ENCODE results near the gene HS3ST5. TPM values are rescaled to one million over a fixed set of nuclear protein-coding genes. Genes with fewer than 3 reads are reported as not detected.
A peak's percentile ranks its signal among the peaks of the same experiment; 100 is the strongest.

The HS3ST5 gene
- total RNA-seq, 1 donor from 2014 or later: under 0.01 TPM

DNA sequence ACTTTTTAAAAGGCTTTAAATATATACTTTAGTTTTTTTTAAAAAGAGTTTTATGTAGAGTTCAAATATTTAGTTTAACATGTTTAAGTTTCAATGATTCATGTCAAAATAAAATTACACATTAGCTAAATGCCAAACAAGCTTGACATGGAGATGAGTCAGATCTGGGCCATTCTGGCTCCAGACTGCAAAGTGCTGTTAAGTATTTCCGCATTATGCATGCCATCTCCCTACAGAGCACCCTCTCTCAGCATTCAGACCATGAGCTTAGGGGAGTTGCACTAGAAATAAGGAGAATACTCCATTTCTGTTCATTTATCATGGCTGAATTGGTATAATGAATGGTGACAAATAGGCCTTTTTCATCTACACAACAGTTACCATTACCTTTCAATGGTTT lies 21.5 kb upstream of the HS3ST5 start:
- Histone ChIP-seq H3K9me3 (ENCODE audit: control insufficient read depth in 3 of 3, low read length in 3 of 3) (no peaks in the 10 kb centered on the region), H3K9ac (ENCODE audit: low read depth in 1 of 3, low read length in 3 of 3) (no peak overlapping the region), H3K27me3 (ENCODE audit: control insufficient read depth in 3 of 3, insufficient read depth in 3 of 3, low read length in 3 of 3) (no peaks in the 10 kb centered on the region), H3K4me1 (ENCODE audit: control insufficient read depth in 3 of 3, insufficient read depth in 3 of 3, low read length in 3 of 3) (no peaks in the 10 kb centered on the region), H3K4me3 (ENCODE audit: low read length in 3 of 3) (no peak overlapping the region), H3K27ac (ENCODE audit: low read depth, low read length) (no peak overlapping the region), H3K36me3 (ENCODE audit: control insufficient read depth in 3 of 3, insufficient read depth in 3 of 3, low read length in 3 of 3) (no peaks in the 10 kb centered on the region)

DNA sequence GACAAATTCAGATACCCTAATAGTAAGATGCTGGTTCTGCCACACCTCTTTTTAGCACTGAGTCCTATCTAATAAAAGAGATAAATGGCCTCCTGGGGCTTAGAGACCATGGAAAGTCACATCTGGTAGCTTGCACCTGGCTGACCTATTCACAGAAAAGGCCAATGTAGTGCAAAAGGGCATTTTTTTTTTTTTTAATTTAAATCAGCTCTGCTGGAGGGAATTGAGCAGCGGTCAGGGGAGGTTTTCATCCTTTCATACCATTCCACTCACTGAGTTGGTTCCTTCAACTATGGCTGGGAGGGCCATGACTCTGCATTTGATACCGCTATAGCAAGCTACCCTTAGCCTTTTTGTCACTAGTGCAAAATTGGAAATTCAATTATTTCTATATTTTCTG lies 20.1 kb upstream of the HS3ST5 start:
- H3K9me3 ChIP-seq (ENCODE audit: control insufficient read depth in 3 of 3, low read length in 3 of 3): no peaks in the 10 kb centered on the region
- H3K27me3 ChIP-seq (ENCODE audit: control insufficient read depth in 3 of 3, insufficient read depth in 3 of 3, low read length in 3 of 3): no peaks in the 10 kb centered on the region
- no peaks in the 10 kb centered on the region for H3K36me3 ChIP-seq (ENCODE audit: control insufficient read depth in 3 of 3, insufficient read depth in 3 of 3, low read length in 3 of 3)
- H3K4me1 ChIP-seq (ENCODE audit: control insufficient read depth in 3 of 3, insufficient read depth in 3 of 3, low read length in 3 of 3): no peaks in the 10 kb centered on the region
- no peak overlapping the region for H3K9ac ChIP-seq (ENCODE audit: low read depth in 1 of 3, low read length in 3 of 3)
- H3K4me3 ChIP-seq (ENCODE audit: low read length in 3 of 3): no peak overlapping the region
- no peak overlapping the region for H3K27ac ChIP-seq (ENCODE audit: low read depth, low read length)

DNA sequence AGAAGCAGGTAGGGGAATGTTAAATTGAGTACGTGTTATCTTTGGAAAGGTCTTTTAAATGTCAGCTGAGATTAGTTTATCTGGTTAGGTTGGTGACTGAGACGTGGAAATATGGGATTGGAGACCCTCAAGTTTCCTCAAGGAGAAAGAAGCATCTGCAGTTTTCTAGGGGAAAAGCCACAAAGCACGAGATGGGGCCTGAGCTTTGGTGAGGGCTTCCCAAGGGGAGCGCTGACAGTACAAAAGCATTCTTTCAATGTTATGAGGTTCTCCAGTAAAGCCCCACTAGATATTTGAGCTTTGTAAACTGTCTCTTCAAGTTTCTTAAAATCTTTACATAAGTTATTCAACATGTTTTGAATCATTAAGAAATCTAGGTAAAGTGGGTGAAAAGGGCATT lies 19.6 kb upstream of the HS3ST5 start:
- H3K9me3 ChIP-seq (ENCODE audit: control insufficient read depth in 3 of 3, low read length in 3 of 3): no peaks in the 10 kb centered on the region
- no peaks in the 10 kb centered on the region for H3K27me3 ChIP-seq (ENCODE audit: control insufficient read depth in 3 of 3, insufficient read depth in 3 of 3, low read length in 3 of 3)
- no peak overlapping the region for H3K4me3 ChIP-seq (ENCODE audit: low read length in 3 of 3)

DNA sequence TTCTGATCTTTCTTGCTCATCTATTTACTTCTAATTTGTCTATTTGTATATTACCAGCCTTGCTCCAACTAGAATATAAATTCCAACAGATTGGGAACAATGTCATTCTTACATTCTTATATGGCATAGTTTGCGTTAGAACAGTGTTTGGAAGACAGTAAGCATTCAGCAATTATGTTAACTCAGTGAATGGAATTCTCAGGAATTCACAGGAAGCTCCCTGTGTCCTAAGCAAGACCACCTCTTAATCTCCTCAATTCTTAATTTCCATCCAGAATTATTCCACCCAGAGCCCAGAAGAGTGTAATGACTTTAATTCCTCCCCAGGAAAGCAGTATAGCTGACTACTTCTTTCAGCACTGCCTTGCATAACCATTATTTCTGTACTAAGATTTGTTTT lies 18.2 kb upstream of the HS3ST5 start:
- no peaks in the 10 kb centered on the region for H3K4me1 ChIP-seq (ENCODE audit: control insufficient read depth in 3 of 3, insufficient read depth in 3 of 3, low read length in 3 of 3)
- H3K9ac ChIP-seq (ENCODE audit: low read depth in 1 of 3, low read length in 3 of 3): no peak overlapping the region
- no peak overlapping the region for H3K4me3 ChIP-seq (ENCODE audit: low read length in 3 of 3)
- no peaks in the 10 kb centered on the region for H3K27me3 ChIP-seq (ENCODE audit: control insufficient read depth in 3 of 3, insufficient read depth in 3 of 3, low read length in 3 of 3)
- no peak overlapping the region for H3K27ac ChIP-seq (ENCODE audit: low read depth, low read length)
- no peaks in the 10 kb centered on the region for H3K9me3 ChIP-seq (ENCODE audit: control insufficient read depth in 3 of 3, low read length in 3 of 3)
- H3K36me3 ChIP-seq (ENCODE audit: control insufficient read depth in 3 of 3, insufficient read depth in 3 of 3, low read length in 3 of 3): no peaks in the 10 kb centered on the region

More for the DNA sequence above, 19.6 kb upstream of the HS3ST5 start:
- Histone ChIP-seq H3K9ac (ENCODE audit: low read depth in 1 of 3, low read length in 3 of 3) (no peak overlapping the region), H3K4me1 (ENCODE audit: control insufficient read depth in 3 of 3, insufficient read depth in 3 of 3, low read length in 3 of 3) (no peaks in the 10 kb centered on the region), H3K36me3 (ENCODE audit: control insufficient read depth in 3 of 3, insufficient read depth in 3 of 3, low read length in 3 of 3) (no peaks in the 10 kb centered on the region), H3K27ac (ENCODE audit: low read depth, low read length) (no peak overlapping the region)

DNA sequence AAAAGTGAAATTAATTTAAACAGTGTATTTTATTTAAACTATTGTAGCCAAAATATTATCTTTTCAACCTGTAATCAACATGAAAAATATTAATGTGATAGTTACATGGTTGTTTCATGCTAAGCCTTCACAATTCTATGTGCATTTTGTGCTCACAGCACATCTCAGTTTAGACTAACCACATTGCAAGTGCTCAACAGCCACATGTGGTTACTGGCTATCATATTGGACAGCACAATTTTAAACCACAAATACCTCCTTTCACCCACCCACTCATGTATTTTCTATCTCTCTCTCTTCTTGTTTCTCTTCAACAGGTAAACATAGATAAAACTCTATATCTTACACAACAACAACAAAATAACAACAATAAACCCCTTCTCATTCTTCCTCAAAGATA lies 12.5 kb upstream of the HS3ST5 start:
- H3K27me3 ChIP-seq (ENCODE audit: control insufficient read depth in 3 of 3, insufficient read depth in 3 of 3, low read length in 3 of 3): no peaks in the 10 kb centered on the region
- H3K9ac ChIP-seq (ENCODE audit: low read depth in 1 of 3, low read length in 3 of 3): no peak overlapping the region
- no peaks in the 10 kb centered on the region for H3K36me3 ChIP-seq (ENCODE audit: control insufficient read depth in 3 of 3, insufficient read depth in 3 of 3, low read length in 3 of 3)

DNA sequence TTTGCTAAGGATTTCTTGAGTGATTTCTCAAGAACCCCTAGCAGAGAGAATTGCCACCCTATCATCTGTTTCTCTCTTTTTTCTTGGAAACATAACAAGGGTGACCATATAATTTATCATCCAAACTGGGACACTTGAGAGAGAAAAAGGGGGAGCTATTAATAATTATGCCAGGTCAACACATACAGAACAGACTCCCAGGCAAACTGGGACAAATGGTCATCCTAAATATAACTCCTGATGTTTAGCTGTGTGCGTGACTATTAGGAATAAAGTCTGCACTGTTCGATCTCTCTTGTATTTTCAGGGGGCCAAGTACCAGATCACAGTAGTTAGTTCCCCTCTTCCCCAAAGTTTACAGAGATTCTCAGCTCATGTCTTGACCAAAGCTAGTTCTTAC lies 11.7 kb upstream of the HS3ST5 start:
- H3K27ac ChIP-seq (ENCODE audit: low read depth, low read length): no peak overlapping the region
- H3K9me3 ChIP-seq (ENCODE audit: control insufficient read depth in 3 of 3, low read length in 3 of 3): no peaks in the 10 kb centered on the region
- no peaks in the 10 kb centered on the region for H3K4me1 ChIP-seq (ENCODE audit: control insufficient read depth in 3 of 3, insufficient read depth in 3 of 3, low read length in 3 of 3)
- H3K27me3 ChIP-seq (ENCODE audit: control insufficient read depth in 3 of 3, insufficient read depth in 3 of 3, low read length in 3 of 3): no peaks in the 10 kb centered on the region
- no peaks in the 10 kb centered on the region for H3K36me3 ChIP-seq (ENCODE audit: control insufficient read depth in 3 of 3, insufficient read depth in 3 of 3, low read length in 3 of 3)
- no peak overlapping the region for H3K9ac ChIP-seq (ENCODE audit: low read depth in 1 of 3, low read length in 3 of 3)
- no peak overlapping the region for H3K4me3 ChIP-seq (ENCODE audit: low read length in 3 of 3)

More for the DNA sequence above, 12.5 kb upstream of the HS3ST5 start:
- H3K4me3 ChIP-seq (ENCODE audit: low read length in 3 of 3): no peak overlapping the region
- H3K4me1 ChIP-seq (ENCODE audit: control insufficient read depth in 3 of 3, insufficient read depth in 3 of 3, low read length in 3 of 3): no peaks in the 10 kb centered on the region
- no peak overlapping the region for H3K27ac ChIP-seq (ENCODE audit: low read depth, low read length)
- H3K9me3 ChIP-seq (ENCODE audit: control insufficient read depth in 3 of 3, low read length in 3 of 3): no peaks in the 10 kb centered on the region

DNA sequence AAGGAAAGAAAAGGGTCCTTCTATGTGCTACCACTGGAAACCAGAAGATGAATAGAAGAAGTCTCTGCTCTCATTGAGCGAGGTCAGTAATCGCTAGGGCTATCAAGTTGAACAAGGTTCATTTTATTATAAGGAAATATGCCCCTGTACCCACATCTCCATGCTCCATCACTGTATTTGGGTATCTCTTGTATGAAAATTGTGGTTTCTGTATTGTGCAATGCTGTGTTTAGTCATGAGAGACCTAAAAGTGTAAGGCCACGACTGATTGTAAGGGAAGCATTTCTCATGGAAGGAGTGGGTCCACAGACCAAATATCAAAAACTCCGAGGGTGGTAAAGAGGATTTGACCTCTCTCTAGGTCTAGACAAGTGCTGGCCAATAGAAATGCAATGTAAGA lies 3.6 kb upstream of the HS3ST5 start:
- H3K4me3 ChIP-seq (ENCODE audit: low read length in 3 of 3): no peak overlapping the region
- no peak overlapping the region for H3K9ac ChIP-seq (ENCODE audit: low read depth in 1 of 3, low read length in 3 of 3)
- peaks cover 4 to 13% (median 11%) of the 10 kb centered on the region in 3 donors for H3K4me1 ChIP-seq (ENCODE audit: control insufficient read depth in 3 of 3, insufficient read depth in 3 of 3, low read length in 3 of 3)
- H3K27ac ChIP-seq (ENCODE audit: low read depth, low read length): no peak overlapping the region
- no peaks in the 10 kb centered on the region for H3K9me3 ChIP-seq (ENCODE audit: control insufficient read depth in 3 of 3, low read length in 3 of 3)
- H3K36me3 ChIP-seq (ENCODE audit: control insufficient read depth in 3 of 3, insufficient read depth in 3 of 3, low read length in 3 of 3): no peaks in the 10 kb centered on the region
- peaks cover 4 to 10% (median 9%) of the 10 kb centered on the region in 3 donors for H3K27me3 ChIP-seq (ENCODE audit: control insufficient read depth in 3 of 3, insufficient read depth in 3 of 3, low read length in 3 of 3)

DNA sequence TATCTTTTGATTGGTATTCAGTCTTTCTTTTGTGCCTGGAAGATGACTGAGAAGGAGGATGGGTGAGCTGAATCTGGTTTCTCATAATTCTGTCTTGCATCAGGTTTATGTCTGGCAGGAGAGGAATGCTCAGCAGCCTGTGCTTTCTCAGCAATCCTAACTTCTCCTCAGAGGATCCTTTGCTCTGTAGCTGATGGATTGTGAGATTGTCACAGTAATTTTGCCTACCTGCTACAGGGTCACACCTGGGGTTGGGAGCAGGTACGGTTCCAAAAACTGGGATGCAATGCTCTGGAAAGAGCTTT lies 2.1 kb upstream of the HS3ST5 start:
- Histone ChIP-seq H3K9me3 (ENCODE audit: control insufficient read depth in 3 of 3, low read length in 3 of 3) (no peaks in the 10 kb centered on the region), H3K36me3 (ENCODE audit: control insufficient read depth in 3 of 3, insufficient read depth in 3 of 3, low read length in 3 of 3) (no peaks in the 10 kb centered on the region), H3K4me1 (ENCODE audit: control insufficient read depth in 3 of 3, insufficient read depth in 3 of 3, low read length in 3 of 3) (peaks cover 4 to 13% (median 13%) of the 10 kb centered on the region in 3 donors), H3K9ac (ENCODE audit: low read depth in 1 of 3, low read length in 3 of 3) (no peak overlapping the region), H3K4me3 (ENCODE audit: low read length in 3 of 3) (no peak overlapping the region), H3K27me3 (ENCODE audit: control insufficient read depth in 3 of 3, insufficient read depth in 3 of 3, low read length in 3 of 3) (peaks cover 4 to 10% (median 9%) of the 10 kb centered on the region in 3 donors), H3K27ac (ENCODE audit: low read depth, low read length) (no peak overlapping the region)

DNA sequence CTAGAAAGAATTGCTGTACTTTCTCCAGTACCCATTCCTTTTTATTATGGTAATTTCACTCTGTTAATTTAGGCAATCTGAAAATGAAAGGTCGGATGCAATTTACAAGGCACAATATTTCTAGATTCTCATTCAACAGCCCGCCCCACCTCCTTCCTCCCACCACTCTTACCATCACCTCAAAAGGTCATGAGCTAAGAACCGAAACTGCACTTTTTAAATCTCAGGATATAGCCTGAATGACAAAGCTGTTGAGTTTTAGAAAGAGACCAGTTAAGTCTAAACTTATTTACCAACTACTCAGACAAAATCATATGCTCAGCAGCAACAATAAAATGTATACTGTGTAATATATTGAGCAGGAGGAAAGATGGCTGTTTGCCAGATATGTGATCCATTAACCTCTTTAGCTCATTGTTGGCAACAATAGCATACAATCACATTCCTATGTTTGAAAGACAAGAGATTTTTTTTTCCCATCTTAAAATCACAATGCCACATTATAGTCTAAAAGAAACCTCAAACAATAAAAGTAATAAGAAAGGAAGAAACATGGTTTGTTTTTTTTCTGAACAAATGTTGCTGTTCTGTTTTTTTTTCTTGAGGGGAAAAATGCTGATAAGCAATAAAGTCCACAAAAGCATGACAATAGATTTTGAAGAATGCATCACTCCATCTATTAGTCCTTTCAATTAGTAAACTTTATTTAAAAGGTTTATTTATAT lies 1.6 kb upstream of the HS3ST5 start:
- Histone ChIP-seq H3K9me3 (ENCODE audit: control insufficient read depth in 3 of 3, low read length in 3 of 3) (no peaks in the 10 kb centered on the region), H3K4me1 (ENCODE audit: control insufficient read depth in 3 of 3, insufficient read depth in 3 of 3, low read length in 3 of 3) (peaks cover 4 to 13% (median 13%) of the 10 kb centered on the region in 3 donors), H3K4me3 (ENCODE audit: low read length in 3 of 3) (no peak overlapping the region), H3K9ac (ENCODE audit: low read depth in 1 of 3, low read length in 3 of 3) (no peak overlapping the region), H3K36me3 (ENCODE audit: control insufficient read depth in 3 of 3, insufficient read depth in 3 of 3, low read length in 3 of 3) (no peaks in the 10 kb centered on the region), H3K27ac (ENCODE audit: low read depth, low read length) (no peak overlapping the region), H3K27me3 (ENCODE audit: control insufficient read depth in 3 of 3, insufficient read depth in 3 of 3, low read length in 3 of 3) (peaks cover 4 to 10% (median 9%) of the 10 kb centered on the region in 3 donors)

DNA sequence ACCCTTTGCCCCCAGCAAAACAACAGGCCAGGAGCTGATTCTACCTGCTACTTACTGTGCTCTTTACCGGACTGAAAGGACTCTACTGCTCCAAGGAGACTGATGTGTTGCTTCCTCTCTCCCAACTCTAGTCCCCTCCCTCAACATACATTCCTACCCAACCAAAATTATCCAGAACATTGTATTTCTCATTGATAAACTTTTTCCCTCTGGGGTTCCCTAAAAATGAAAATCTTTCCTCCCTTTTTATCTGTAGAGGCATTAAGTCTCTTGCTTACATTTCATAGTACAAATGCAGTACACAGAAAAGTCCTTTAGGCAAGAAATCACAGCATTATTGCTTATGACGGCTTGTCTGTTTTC lies 940 bp upstream of the HS3ST5 start:
- peak overlapping the region; percentile 13 to 70 (median 56) for H3K4me3 ChIP-seq (ENCODE audit: low read length in 3 of 3)
- peak overlapping the region in 2 of 3 donors; percentile 1 to 59 for H3K9ac ChIP-seq (ENCODE audit: low read depth in 1 of 3, low read length in 3 of 3)
- H3K27ac ChIP-seq (ENCODE audit: low read depth, low read length): no peak overlapping the region
- no peaks in the 10 kb centered on the region for H3K9me3 ChIP-seq (ENCODE audit: control insufficient read depth in 3 of 3, low read length in 3 of 3)
- peaks cover 4 to 10% (median 9%) of the 10 kb centered on the region in 3 donors for H3K27me3 ChIP-seq (ENCODE audit: control insufficient read depth in 3 of 3, insufficient read depth in 3 of 3, low read length in 3 of 3)
- H3K36me3 ChIP-seq (ENCODE audit: control insufficient read depth in 3 of 3, insufficient read depth in 3 of 3, low read length in 3 of 3): no peaks in the 10 kb centered on the region
- peaks cover 4 to 13% (median 13%) of the 10 kb centered on the region in 3 donors for H3K4me1 ChIP-seq (ENCODE audit: control insufficient read depth in 3 of 3, insufficient read depth in 3 of 3, low read length in 3 of 3)
